ENCODE results near the gene PSKH1.

- TF ChIP-seq MXI1 (conservative IDR thresholded peaks at IDR 0.05; ENCODE audit: poor library complexity, severe bottlenecking) (no peak), CTCF (IDR thresholded peaks at IDR 0.05; ENCODE audit: poor library complexity, severe bottlenecking) (no peak), EP300 (conservative IDR thresholded peaks at IDR 0.05; ENCODE audit: poor library complexity, severe bottlenecking) (no peak)
Observed at GRCh38 chr16:67878232-67878631, 14.8 kb upstream of the PSKH1 start.
